HCT116 (cell line): ENCODE measurements around the gene USP10.

Experiments
- ATF3 ChIP-seq: IDR thresholded peaks from 2 replicates; pipeline ENCODE4 v1.6.1; 2012
- EGR1 ChIP-seq: IDR thresholded peaks from 2 replicates; pipeline ENCODE4 v1.6.1; 2012; ENCODE audit warnings: low read depth
- EZH2 ChIP-seq: fragments of 200-600 bp; sonication (generic); IDR thresholded peaks from 2 replicates; pipeline ENCODE4 v1.6.1; 2017; ENCODE audit warnings: antibody characterized with exemption, mixed run types
- EZH2phosphoT487 ChIP-seq: fragments of 200-600 bp; IDR thresholded peaks from 2 replicates; pipeline ENCODE4 v1.6.1; 2018; ENCODE audit warnings: antibody characterized with exemption, borderline replicate concordance
- POLR2A ChIP-seq: IDR thresholded peaks from 2 replicates; pipeline ENCODE4 v1.7.0; 2011; ENCODE audit warnings: borderline replicate concordance; ENCODE audit not compliant: insufficient read depth, insufficient read length; ENCODE audit errors: extremely low read depth
- POLR2AphosphoS5 ChIP-seq: IDR thresholded peaks from 2 replicates; pipeline ENCODE4 v1.6.1; 2011; ENCODE audit warnings: mild to moderate bottlenecking, low read depth, low read length, moderate library complexity
- RAD21 ChIP-seq: IDR thresholded peaks from 2 replicates; pipeline ENCODE4 v1.6.1; 2012; ENCODE audit warnings: low read depth, mild to moderate bottlenecking
- SP1 ChIP-seq: IDR thresholded peaks from 2 replicates; pipeline ENCODE4 v1.6.1; 2012; ENCODE audit warnings: low read depth
- TCF7L2 ChIP-seq: IDR thresholded peaks from 2 replicates; pipeline ENCODE4 v1.7.0; 2011; ENCODE audit warnings: borderline replicate concordance, inconsistent platforms; ENCODE audit not compliant: insufficient read depth, insufficient read length; ENCODE audit errors: extremely low read depth
- ZBTB33 ChIP-seq: IDR thresholded peaks from 2 replicates; pipeline ENCODE4 v1.6.1; 2011; ENCODE audit warnings: mild to moderate bottlenecking, low read length, moderate library complexity; ENCODE audit not compliant: insufficient replicate concordance; ENCODE audit errors: extremely low read depth
- ZFX ChIP-seq: fragments of 450-650 bp; IDR thresholded peaks from 2 replicates; pipeline ENCODE4 v1.6.1; 2017
- TF ChIP-seq, protein P1 (sequence below), 3 experiments: fragments of 200-600 bp in 1 of 3; sonication (generic) in 1 of 3; IDR thresholded peaks in 2 of 3; conservative IDR thresholded peaks in 1 of 3; 2 replicates each; pipeline ENCODE4 v1.5.1; 2012 to 2017; ENCODE audit warnings: low read depth in 2 of 3, low read length in 2 of 3, antibody characterized with exemption in 1 of 3, borderline replicate concordance in 1 of 3, control low read depth in 1 of 3, mild to moderate bottlenecking in 1 of 3, mixed read lengths in 1 of 3, mixed run types in 1 of 3, moderate library complexity in 1 of 3; ENCODE audit not compliant: insufficient read depth in 1 of 3
- TF ChIP-seq, protein P2 (sequence below): IDR thresholded peaks from 2 replicates; pipeline ENCODE4 v1.6.1; 2012
- TF ChIP-seq, protein P3 (sequence below): IDR thresholded peaks from 2 replicates; pipeline ENCODE4 v1.6.1; 2012; ENCODE audit warnings: low read depth

- TF ChIP-seq, protein P1, sequence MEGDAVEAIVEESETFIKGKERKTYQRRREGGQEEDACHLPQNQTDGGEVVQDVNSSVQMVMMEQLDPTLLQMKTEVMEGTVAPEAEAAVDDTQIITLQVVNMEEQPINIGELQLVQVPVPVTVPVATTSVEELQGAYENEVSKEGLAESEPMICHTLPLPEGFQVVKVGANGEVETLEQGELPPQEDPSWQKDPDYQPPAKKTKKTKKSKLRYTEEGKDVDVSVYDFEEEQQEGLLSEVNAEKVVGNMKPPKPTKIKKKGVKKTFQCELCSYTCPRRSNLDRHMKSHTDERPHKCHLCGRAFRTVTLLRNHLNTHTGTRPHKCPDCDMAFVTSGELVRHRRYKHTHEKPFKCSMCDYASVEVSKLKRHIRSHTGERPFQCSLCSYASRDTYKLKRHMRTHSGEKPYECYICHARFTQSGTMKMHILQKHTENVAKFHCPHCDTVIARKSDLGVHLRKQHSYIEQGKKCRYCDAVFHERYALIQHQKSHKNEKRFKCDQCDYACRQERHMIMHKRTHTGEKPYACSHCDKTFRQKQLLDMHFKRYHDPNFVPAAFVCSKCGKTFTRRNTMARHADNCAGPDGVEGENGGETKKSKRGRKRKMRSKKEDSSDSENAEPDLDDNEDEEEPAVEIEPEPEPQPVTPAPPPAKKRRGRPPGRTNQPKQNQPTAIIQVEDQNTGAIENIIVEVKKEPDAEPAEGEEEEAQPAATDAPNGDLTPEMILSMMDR (IDR thresholded peaks at IDR 0.05 in 2 of 3, conservative IDR thresholded peaks at IDR 0.05 in 1 of 3; ENCODE audit: borderline replicate concordance in 1 of 3, insufficient read depth in 1 of 3, low read depth in 2 of 3, low read length in 2 of 3): no peak
- TF ChIP-seq POLR2AphosphoS5: no peak
- TF ChIP-seq EGR1: no peak
- TF ChIP-seq POLR2A: no peak
- no peak for TF ChIP-seq ZFX
- no peak for TF ChIP-seq SP1
- TF ChIP-seq TCF7L2: no peak
- no peak for TF ChIP-seq ZBTB33
- TF ChIP-seq ATF3: no peak
- TF ChIP-seq EZH2: no peak
- TF ChIP-seq, protein P2, sequence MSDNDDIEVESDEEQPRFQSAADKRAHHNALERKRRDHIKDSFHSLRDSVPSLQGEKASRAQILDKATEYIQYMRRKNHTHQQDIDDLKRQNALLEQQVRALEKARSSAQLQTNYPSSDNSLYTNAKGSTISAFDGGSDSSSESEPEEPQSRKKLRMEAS: no peak
- no peak for TF ChIP-seq RAD21
- no peak for TF ChIP-seq EZH2phosphoT487
- TF ChIP-seq, protein P3, sequence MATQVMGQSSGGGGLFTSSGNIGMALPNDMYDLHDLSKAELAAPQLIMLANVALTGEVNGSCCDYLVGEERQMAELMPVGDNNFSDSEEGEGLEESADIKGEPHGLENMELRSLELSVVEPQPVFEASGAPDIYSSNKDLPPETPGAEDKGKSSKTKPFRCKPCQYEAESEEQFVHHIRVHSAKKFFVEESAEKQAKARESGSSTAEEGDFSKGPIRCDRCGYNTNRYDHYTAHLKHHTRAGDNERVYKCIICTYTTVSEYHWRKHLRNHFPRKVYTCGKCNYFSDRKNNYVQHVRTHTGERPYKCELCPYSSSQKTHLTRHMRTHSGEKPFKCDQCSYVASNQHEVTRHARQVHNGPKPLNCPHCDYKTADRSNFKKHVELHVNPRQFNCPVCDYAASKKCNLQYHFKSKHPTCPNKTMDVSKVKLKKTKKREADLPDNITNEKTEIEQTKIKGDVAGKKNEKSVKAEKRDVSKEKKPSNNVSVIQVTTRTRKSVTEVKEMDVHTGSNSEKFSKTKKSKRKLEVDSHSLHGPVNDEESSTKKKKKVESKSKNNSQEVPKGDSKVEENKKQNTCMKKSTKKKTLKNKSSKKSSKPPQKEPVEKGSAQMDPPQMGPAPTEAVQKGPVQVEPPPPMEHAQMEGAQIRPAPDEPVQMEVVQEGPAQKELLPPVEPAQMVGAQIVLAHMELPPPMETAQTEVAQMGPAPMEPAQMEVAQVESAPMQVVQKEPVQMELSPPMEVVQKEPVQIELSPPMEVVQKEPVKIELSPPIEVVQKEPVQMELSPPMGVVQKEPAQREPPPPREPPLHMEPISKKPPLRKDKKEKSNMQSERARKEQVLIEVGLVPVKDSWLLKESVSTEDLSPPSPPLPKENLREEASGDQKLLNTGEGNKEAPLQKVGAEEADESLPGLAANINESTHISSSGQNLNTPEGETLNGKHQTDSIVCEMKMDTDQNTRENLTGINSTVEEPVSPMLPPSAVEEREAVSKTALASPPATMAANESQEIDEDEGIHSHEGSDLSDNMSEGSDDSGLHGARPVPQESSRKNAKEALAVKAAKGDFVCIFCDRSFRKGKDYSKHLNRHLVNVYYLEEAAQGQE: no peak
Measured at GRCh38 chr16:84777435-84777834, 77.6 kb downstream of the USP10 start.
